Esophagus squamous epithelium (tissue), 4 donors: ENCODE results near the gene IMMP2L.

ENCODE experiments used
- POLR2A ChIP-seq, 4 donors: fragments of 450-650 bp; IDR thresholded peaks; one replicate each; pipeline ENCODE4 v1.6.1; 2017; ENCODE audit warnings: antibody characterized with exemption in 4 of 4, mild to moderate bottlenecking in 4 of 4, moderate library complexity in 3 of 4
- TF ChIP-seq, protein P1 (sequence below), 6 experiments: fragments of 450-650 bp in 4 of 6; fragments of 200-600 bp in 2 of 6; sonication (generic) in 2 of 6; IDR thresholded peaks; one replicate each; pipeline ENCODE4 v1.5.1; 2016 to 2019; ENCODE audit warnings: antibody characterized with exemption in 6 of 6, mild to moderate bottlenecking in 4 of 6, moderate library complexity in 4 of 6

DNA sequence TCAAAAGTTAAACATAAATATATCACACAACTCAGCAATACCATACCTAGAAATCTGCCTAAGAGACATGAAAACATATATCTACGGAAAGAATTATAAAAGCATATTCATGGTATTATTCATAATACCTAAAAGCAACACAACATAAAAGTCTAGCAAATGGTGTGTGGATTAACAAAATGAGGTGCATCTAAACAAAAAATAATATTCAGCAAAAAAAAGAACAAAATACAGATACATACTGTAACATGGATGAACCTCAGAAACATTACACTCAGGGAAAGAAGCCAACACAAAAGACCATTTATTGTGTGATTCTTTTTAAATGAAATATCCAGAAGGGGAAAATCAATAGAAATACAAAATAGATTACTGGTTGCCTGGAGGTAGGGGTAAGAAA lies 155.0 kb downstream of the IMMP2L start:
- TF ChIP-seq POLR2A (IDR thresholded peaks at IDR 0.05) = no peak
- TF ChIP-seq, protein P1, sequence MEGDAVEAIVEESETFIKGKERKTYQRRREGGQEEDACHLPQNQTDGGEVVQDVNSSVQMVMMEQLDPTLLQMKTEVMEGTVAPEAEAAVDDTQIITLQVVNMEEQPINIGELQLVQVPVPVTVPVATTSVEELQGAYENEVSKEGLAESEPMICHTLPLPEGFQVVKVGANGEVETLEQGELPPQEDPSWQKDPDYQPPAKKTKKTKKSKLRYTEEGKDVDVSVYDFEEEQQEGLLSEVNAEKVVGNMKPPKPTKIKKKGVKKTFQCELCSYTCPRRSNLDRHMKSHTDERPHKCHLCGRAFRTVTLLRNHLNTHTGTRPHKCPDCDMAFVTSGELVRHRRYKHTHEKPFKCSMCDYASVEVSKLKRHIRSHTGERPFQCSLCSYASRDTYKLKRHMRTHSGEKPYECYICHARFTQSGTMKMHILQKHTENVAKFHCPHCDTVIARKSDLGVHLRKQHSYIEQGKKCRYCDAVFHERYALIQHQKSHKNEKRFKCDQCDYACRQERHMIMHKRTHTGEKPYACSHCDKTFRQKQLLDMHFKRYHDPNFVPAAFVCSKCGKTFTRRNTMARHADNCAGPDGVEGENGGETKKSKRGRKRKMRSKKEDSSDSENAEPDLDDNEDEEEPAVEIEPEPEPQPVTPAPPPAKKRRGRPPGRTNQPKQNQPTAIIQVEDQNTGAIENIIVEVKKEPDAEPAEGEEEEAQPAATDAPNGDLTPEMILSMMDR (IDR thresholded peaks at IDR 0.05) = no peak
